ENCODE measurements around the gene GYG2. TPM values are rescaled to one million over a fixed set of nuclear protein-coding genes. Genes with fewer than 3 reads are reported as not detected.

Gene GYG2
- total RNA-seq, 2 experiments from 2014 or later, result not detected

GRCh38 chrX:2855761-2856160, 27.0 kb downstream of the GYG2 start:
- CTCF ChIA-PET, result no interaction called here
- Mint-ChIP-seq H3K4me3 (no peak overlapping the region), H3K27me3 (ENCODE audit: low read depth) (no peaks in the 10 kb centered on the region), H3K36me3 (ENCODE audit: low read depth) (no peaks in the 10 kb centered on the region), H3K27ac (no peak overlapping the region), H3K9me3 (no peaks in the 10 kb centered on the region), H3K4me1 (ENCODE audit: low read depth) (no peaks in the 10 kb centered on the region)
- intact Hi-C loops (cut with micrococcal nuclease), result no loop called here
- DNase-seq, result no peak

- no peaks in the 10 kb centered on the region for H3K36me3 Mint-ChIP-seq (ENCODE audit: low read depth)
- no peak overlapping the region for H3K27ac Mint-ChIP-seq
- H3K4me3 Mint-ChIP-seq, result no peak overlapping the region
- CTCF ChIA-PET, result no interaction called here
- no peaks in the 10 kb centered on the region for H3K4me1 Mint-ChIP-seq (ENCODE audit: low read depth)
- intact Hi-C loops (cut with micrococcal nuclease), result no loop called here
- no peaks in the 10 kb centered on the region for H3K27me3 Mint-ChIP-seq (ENCODE audit: low read depth)
- no peaks in the 10 kb centered on the region for H3K9me3 Mint-ChIP-seq
- DNase-seq, result no peak
Measured at GRCh38 chrX:2857566-2857965, 28.8 kb downstream of the GYG2 start.

- CTCF ChIA-PET, result no interaction called here
- Mint-ChIP-seq H3K27me3 (ENCODE audit: low read depth) (no peaks in the 10 kb centered on the region), H3K9me3 (no peaks in the 10 kb centered on the region), H3K4me1 (ENCODE audit: low read depth) (no peaks in the 10 kb centered on the region), H3K36me3 (ENCODE audit: low read depth) (no peaks in the 10 kb centered on the region), H3K4me3 (no peak overlapping the region), H3K27ac (no peak overlapping the region)
- no peak for DNase-seq
- intact Hi-C loops (cut with micrococcal nuclease), result no loop called here
Measured at GRCh38 chrX:2859197-2859797, 30.6 kb downstream of the GYG2 start.

- CTCF ChIA-PET, result no interaction called here
- H3K36me3 Mint-ChIP-seq (ENCODE audit: low read depth), result no peaks in the 10 kb centered on the region
- no peaks in the 10 kb centered on the region for H3K9me3 Mint-ChIP-seq
- no peaks in the 10 kb centered on the region for H3K4me1 Mint-ChIP-seq (ENCODE audit: low read depth)
- intact Hi-C loops (cut with micrococcal nuclease), result no loop called here
- no peak overlapping the region for H3K4me3 Mint-ChIP-seq
- H3K27ac Mint-ChIP-seq, result no peak overlapping the region
- no peaks in the 10 kb centered on the region for H3K27me3 Mint-ChIP-seq (ENCODE audit: low read depth)
- no peak for DNase-seq
Measured at GRCh38 chrX:2862404-2862803, 33.7 kb downstream of the GYG2 start.

GRCh38 chrX:2863646-2864045, 34.9 kb downstream of the GYG2 start:
- Mint-ChIP-seq H3K4me1 (ENCODE audit: low read depth) (no peaks in the 10 kb centered on the region), H3K9me3 (no peaks in the 10 kb centered on the region), H3K27me3 (ENCODE audit: low read depth) (no peaks in the 10 kb centered on the region), H3K36me3 (ENCODE audit: low read depth) (no peaks in the 10 kb centered on the region), H3K27ac (no peak overlapping the region), H3K4me3 (no peak overlapping the region)
- CTCF ChIA-PET, result no interaction called here
- no peak for DNase-seq
- intact Hi-C loops (cut with micrococcal nuclease), result no loop called here

GRCh38 chrX:2867206-2867605, 38.5 kb downstream of the GYG2 start:
- Mint-ChIP-seq H3K36me3 (ENCODE audit: low read depth) (no peaks in the 10 kb centered on the region), H3K4me3 (no peak overlapping the region), H3K9me3 (no peaks in the 10 kb centered on the region), H3K27ac (no peak overlapping the region), H3K4me1 (ENCODE audit: low read depth) (no peaks in the 10 kb centered on the region), H3K27me3 (ENCODE audit: low read depth) (peaks cover 3% of the 10 kb centered on the region)
- intact Hi-C loops (cut with micrococcal nuclease), result no loop called here
- DNase-seq, result no peak
- CTCF ChIA-PET, result no interaction called here

GRCh38 chrX:2870650-2871049, 41.9 kb downstream of the GYG2 start:
- Mint-ChIP-seq H3K27ac (no peak overlapping the region), H3K9me3 (no peaks in the 10 kb centered on the region), H3K4me1 (ENCODE audit: low read depth) (no peaks in the 10 kb centered on the region), H3K4me3 (no peak overlapping the region), H3K36me3 (ENCODE audit: low read depth) (no peaks in the 10 kb centered on the region), H3K27me3 (ENCODE audit: low read depth) (peaks cover 6% of the 10 kb centered on the region)
- CTCF ChIA-PET, result no interaction called here
- intact Hi-C loops (cut with micrococcal nuclease), result loop anchor here (10.0 kb wide), 1 partner anchor 164 kb away; no protein-coding TSS in a partner anchor
- no peak for DNase-seq

GRCh38 chrX:2871831-2872230, 43.1 kb downstream of the GYG2 start:
- intact Hi-C loops (cut with micrococcal nuclease), result loop anchor here (10.0 kb wide), 1 partner anchor 163 kb away; no protein-coding TSS in a partner anchor
- CTCF ChIA-PET, result interaction anchor here (0.7 kb wide), 1 partner anchor 360 kb away, joined by 5 read pairs; no protein-coding TSS in a partner anchor

GRCh38 chrX:2872671-2873277, 44.0 kb downstream of the GYG2 start:
- intact Hi-C loops (cut with micrococcal nuclease), result loop anchor here (10.0 kb wide), 1 partner anchor 162 kb away; no protein-coding TSS in a partner anchor
- Mint-ChIP-seq H3K36me3 (ENCODE audit: low read depth) (no peaks in the 10 kb centered on the region), H3K27me3 (ENCODE audit: low read depth) (peaks cover 6% of the 10 kb centered on the region), H3K4me3 (no peak overlapping the region), H3K27ac (no peak overlapping the region), H3K4me1 (ENCODE audit: low read depth) (no peaks in the 10 kb centered on the region), H3K9me3 (no peaks in the 10 kb centered on the region)
- no peak for DNase-seq
- CTCF ChIA-PET, result no interaction called here

More at GRCh38 chrX:2871831-2872230, 43.1 kb downstream of the GYG2 start:
- H3K27ac Mint-ChIP-seq, result no peak overlapping the region
- H3K4me1 Mint-ChIP-seq (ENCODE audit: low read depth), result no peaks in the 10 kb centered on the region
- H3K36me3 Mint-ChIP-seq (ENCODE audit: low read depth), result no peaks in the 10 kb centered on the region
- H3K4me3 Mint-ChIP-seq, result no peak overlapping the region
- no peaks in the 10 kb centered on the region for H3K9me3 Mint-ChIP-seq
- DNase-seq, result no peak
- H3K27me3 Mint-ChIP-seq (ENCODE audit: low read depth), result peaks cover 6% of the 10 kb centered on the region

GRCh38 chrX:2874222-2875135, 45.7 kb downstream of the GYG2 start:
- H3K36me3 Mint-ChIP-seq (ENCODE audit: low read depth), result no peaks in the 10 kb centered on the region
- CTCF ChIA-PET, result no interaction called here
- intact Hi-C loops (cut with micrococcal nuclease), result loop anchor here (5.0 to 10.0 kb wide), 2 partner anchors 160 to 763 kb away; no protein-coding TSS in a partner anchor
- no peaks in the 10 kb centered on the region for H3K9me3 Mint-ChIP-seq
- no peak overlapping the region for H3K4me3 Mint-ChIP-seq
- peaks cover 6% of the 10 kb centered on the region for H3K27me3 Mint-ChIP-seq (ENCODE audit: low read depth)
- DNase-seq, result no peak
- H3K27ac Mint-ChIP-seq, result no peak overlapping the region
- H3K4me1 Mint-ChIP-seq (ENCODE audit: low read depth), result no peaks in the 10 kb centered on the region

- CTCF ChIA-PET, result no interaction called here
- intact Hi-C loops (cut with micrococcal nuclease), result loop anchor here (5.0 to 10.0 kb wide), 2 partner anchors 160 to 762 kb away; no protein-coding TSS in a partner anchor
- H3K4me1 Mint-ChIP-seq (ENCODE audit: low read depth), result no peaks in the 10 kb centered on the region
- DNase-seq, result no peak
- H3K27me3 Mint-ChIP-seq (ENCODE audit: low read depth), result peaks cover 6% of the 10 kb centered on the region
- H3K9me3 Mint-ChIP-seq, result no peaks in the 10 kb centered on the region
- H3K4me3 Mint-ChIP-seq, result no peak overlapping the region
- no peak overlapping the region for H3K27ac Mint-ChIP-seq
- no peaks in the 10 kb centered on the region for H3K36me3 Mint-ChIP-seq (ENCODE audit: low read depth)
Measured at GRCh38 chrX:2875136-2875481, 46.4 kb downstream of the GYG2 start.

GRCh38 chrX:2875798-2876399, 47.2 kb downstream of the GYG2 start:
- H3K9me3 Mint-ChIP-seq, result no peaks in the 10 kb centered on the region
- CTCF ChIA-PET, result interaction anchor here (0.6 kb wide), 1 partner anchor 29 kb away, joined by 3 read pairs; no protein-coding TSS in a partner anchor
- no peak overlapping the region for H3K4me3 Mint-ChIP-seq
- no peaks in the 10 kb centered on the region for H3K4me1 Mint-ChIP-seq (ENCODE audit: low read depth)
- no peak overlapping the region for H3K27ac Mint-ChIP-seq
- intact Hi-C loops (cut with micrococcal nuclease), result loop anchor here (5.0 to 10.0 kb wide), 2 partner anchors 159 to 761 kb away; no protein-coding TSS in a partner anchor
- DNase-seq, result no peak
- no peaks in the 10 kb centered on the region for H3K36me3 Mint-ChIP-seq (ENCODE audit: low read depth)
- peaks cover 6% of the 10 kb centered on the region for H3K27me3 Mint-ChIP-seq (ENCODE audit: low read depth)

All from activated naive CD4-positive, alpha-beta T cell treated with anti-CD3 and anti-CD28 coated beads for 36 hours (primary cell).